HL-60 (cell line): Measurements from ENCODE around the gene ZNF121.
"Not testable (repeated sequence)": the region's sequence is repeated elsewhere in the genome, so short reads cannot be mapped to it uniquely, and the experiment has no call there.

ENCODE experiments used
- DNase-seq, 2 experiments: peaks; one replicate each; pipeline ENCODE4 v3.0.0-alpha.2; 2010 to 2020; ENCODE audit warnings: low read depth in 1 of 2, low spot score in 1 of 2
- H3K27ac ChIP-seq: fragments of 250-450 bp; sonication (Bioruptor Pico); replicated peaks from 2 replicates; pipeline ENCODE4 v1.5.1; 2020; ENCODE audit warnings: mild to moderate bottlenecking, moderate library complexity
- H3K27me3 ChIP-seq: fragments of 250-450 bp; sonication (Bioruptor Pico); 2 replicates; pipeline ENCODE4 v1.5.1; 2021; ENCODE audit warnings: mild to moderate bottlenecking, moderate library complexity; ENCODE audit not compliant: insufficient read depth, poor library complexity, severe bottlenecking
- H3K4me3 ChIP-seq: replicated peaks from 2 replicates; pipeline ENCODE4 v1.5.1; 2011; ENCODE audit warnings: mild to moderate bottlenecking, control low read depth, low read length; ENCODE audit not compliant: insufficient read depth
- CTCF ChIP-seq: IDR thresholded peaks from one replicate; pipeline ENCODE4 v1.5.1; 2011; ENCODE audit warnings: low read length, control low read depth, inconsistent platforms; ENCODE audit not compliant: insufficient read depth
- GABPA ChIP-seq: IDR thresholded peaks from 2 replicates; pipeline ENCODE4 v1.6.1; 2012; ENCODE audit warnings: low read depth
- POLR2AphosphoS5 ChIP-seq: IDR thresholded peaks from 2 replicates; pipeline ENCODE4 v1.6.1; 2012; ENCODE audit warnings: low read depth
- REST ChIP-seq: IDR thresholded peaks from 2 replicates; pipeline ENCODE4 v1.6.1; 2012; ENCODE audit warnings: low read depth; ENCODE audit not compliant: insufficient replicate concordance
- SPI1 ChIP-seq: IDR thresholded peaks from 2 replicates; pipeline ENCODE4 v1.6.1; 2012; ENCODE audit warnings: low read depth, mild to moderate bottlenecking, borderline replicate concordance

Gene ZNF121

DNA sequence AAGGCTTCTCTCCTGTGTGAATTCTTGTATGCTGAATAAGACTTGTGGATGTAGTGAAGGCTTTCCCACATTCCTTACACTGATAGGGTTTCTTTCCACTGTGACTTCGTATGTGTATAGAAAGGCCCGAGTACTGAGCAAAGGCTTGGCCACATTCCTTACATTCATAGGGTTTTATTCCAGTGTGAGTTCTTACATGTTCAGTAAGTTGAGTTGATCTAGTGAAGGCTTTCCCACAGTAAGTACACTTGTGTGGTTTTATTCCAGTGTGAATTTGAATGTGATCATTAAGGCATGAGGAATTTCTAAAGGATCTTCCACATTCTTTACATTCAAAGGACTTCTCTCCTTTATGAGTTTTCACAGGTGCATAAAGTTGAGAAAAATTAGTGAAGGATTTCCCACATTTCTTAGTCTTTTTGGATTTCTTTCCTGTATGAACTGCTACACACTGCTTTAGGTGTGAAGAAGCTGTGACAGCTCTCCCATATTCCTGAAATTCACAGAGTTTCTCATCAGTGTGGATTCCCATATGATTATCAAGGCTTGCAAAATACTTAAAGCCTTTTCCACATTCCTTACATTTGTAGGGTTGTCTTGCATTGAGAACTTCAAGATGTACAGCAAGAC is 26.3 kb upstream of the ZNF121 start:
- Histone ChIP-seq H3K27me3 (no peaks in the 10 kb centered on the region), H3K4me3 (no peak overlapping the region), H3K27ac (no peak overlapping the region)
- DNase-seq = no peak
- TF ChIP-seq REST (no peak), SPI1 (no peak)

GRCh38 chr19:9608912-9609311 is 24.6 kb upstream of the ZNF121 start:
- TF ChIP-seq CTCF (no peak), SPI1 (no peak), POLR2AphosphoS5 (no peak), GABPA (no peak), REST (no peak)
- Histone ChIP-seq H3K4me3 (no peak overlapping the region), H3K27ac (no peak overlapping the region), H3K27me3 (no peaks in the 10 kb centered on the region)
- DNase-seq = no peak

DNA sequence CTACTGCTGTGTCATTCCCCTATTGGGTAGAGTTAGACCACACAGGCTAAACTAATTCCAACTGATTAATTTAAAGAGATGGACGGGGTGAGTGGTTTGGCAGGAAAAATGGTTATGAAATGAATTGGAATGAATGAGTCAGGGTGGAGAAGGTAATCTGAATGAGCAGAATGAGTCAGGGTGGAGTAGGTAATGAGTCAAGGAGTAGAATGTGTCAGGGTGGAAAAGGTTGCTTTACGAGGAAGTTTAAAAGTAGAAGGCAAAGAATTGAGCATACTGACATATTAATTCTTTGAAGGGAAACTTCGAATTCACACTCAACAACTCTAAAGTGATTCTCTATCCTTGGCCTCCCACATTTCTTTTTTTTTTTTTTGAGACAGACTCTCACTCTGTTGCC is 12.7 kb upstream of the ZNF121 start:
- no peak for DNase-seq
- TF ChIP-seq SPI1 (no peak), REST (no peak), POLR2AphosphoS5 (no peak)
- Histone ChIP-seq H3K27ac (no peak overlapping the region), H3K27me3 (no peaks in the 10 kb centered on the region), H3K4me3 (no peak overlapping the region)

DNA sequence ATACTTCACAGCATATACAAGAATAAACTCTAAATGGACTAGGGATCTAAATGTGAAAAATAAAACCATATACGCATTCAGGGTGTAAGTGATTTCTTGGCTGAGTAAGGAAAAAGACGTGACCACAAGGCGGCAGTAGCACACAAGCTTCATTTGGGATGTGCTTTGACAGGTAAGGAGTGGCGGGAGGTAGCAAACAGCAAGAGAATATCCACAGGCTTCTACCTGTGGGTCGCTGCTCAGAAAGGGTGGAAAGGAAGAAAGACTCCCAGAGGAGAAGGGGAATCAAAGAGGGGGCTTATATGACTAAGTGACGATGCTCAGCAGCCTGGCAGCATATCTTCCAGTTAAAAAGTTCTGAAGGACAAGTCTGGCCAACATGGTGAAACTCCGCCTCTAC is 2.5 kb upstream of the ZNF121 start:
- H3K4me3 ChIP-seq = no peak overlapping the region
- TF ChIP-seq POLR2AphosphoS5 = no peak
- peak; percentile 32 for TF ChIP-seq CTCF
- TF ChIP-seq REST = no peak
- no peaks in the 10 kb centered on the region for H3K27me3 ChIP-seq
- no peak overlapping the region for H3K27ac ChIP-seq
- peak in 1 of 2 experiments; percentile 71 for DNase-seq

DNA sequence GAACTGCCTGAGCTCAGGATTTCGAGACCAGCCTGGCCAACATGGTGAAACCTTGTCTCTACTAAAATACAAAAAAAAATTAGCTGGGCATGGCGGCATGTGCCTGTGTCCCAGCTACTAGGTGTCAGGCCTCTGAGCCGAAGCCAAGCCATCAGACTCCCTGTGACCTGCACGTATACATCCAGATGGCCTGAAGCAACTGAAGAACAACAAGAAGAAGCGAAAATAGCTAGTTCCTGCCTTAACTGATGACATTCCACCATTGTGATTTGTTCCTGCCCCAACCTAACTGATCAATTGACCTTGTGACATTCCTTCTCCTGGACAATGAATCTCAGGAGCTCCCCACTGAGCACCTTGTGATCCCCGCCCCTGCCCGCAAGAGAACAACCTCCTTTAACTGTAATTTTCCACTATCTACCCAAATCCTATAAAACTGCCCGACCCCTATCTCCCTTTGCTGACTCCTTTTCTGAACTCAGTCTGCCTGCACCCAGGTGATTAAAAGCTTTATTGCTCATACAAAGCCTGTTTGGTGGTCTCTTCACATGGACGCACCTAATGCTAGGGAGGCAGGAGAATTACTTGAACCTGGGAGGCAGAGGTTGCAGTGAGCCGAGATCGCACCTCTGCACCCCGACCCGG is 2.1 kb downstream of the ZNF121 start:
- H3K27ac ChIP-seq, DNase-seq, H3K27me3 ChIP-seq, H3K4me3 ChIP-seq: not testable (repeated sequence)
